GF-D8 (cell line): ENCODE data around the gene MACROD2.

Experiments used
- DNase-seq: peaks from one replicate; lab custom pipeline; 2025; lab: John Stamatoyannopoulos, UW

MACROD2 gene

DNA sequence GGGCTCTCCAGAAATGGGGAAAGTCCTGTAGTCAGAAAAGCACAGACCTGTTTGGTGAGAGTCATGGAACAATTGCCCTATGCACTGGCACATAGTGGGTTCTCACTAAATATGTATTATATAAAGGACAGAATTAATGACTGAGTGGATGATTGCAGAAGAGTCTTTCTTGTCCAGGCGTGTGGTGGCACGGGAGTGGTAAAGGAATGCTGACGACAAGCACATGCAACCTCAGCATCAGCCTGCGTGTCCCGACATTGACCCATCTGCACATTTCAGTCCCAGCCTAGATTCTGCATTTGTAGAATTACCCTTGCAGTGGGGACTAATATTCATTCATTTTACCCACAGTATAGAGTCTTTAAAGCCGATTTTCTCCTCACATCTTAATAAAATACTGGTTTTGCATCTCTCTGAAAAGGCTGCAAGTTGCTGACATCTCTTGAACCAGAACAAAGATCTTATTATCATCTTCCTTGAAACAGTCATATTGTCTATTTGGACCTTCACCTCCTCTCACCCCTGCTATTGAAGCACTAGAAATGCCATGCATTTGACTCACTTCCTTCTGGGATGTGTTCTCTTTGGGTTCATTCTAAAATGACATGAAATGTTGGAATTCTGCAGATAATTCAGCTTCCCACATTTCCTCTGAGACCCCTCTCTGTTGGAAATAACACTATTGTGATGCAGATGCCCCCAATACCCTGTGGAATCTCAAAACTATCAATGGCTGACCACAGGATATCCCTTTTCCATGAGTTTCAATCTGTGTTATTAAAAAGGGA is 1225.7 kb downstream of the MACROD2 start:
- DNase-seq = no peak

- no peak for DNase-seq
Observed at GRCh38 chr20:15222502-15223330, 1227.4 kb downstream of the MACROD2 start.

- DNase-seq = no peak
Observed at GRCh38 chr20:15224199-15224598, 1228.9 kb downstream of the MACROD2 start.

DNA sequence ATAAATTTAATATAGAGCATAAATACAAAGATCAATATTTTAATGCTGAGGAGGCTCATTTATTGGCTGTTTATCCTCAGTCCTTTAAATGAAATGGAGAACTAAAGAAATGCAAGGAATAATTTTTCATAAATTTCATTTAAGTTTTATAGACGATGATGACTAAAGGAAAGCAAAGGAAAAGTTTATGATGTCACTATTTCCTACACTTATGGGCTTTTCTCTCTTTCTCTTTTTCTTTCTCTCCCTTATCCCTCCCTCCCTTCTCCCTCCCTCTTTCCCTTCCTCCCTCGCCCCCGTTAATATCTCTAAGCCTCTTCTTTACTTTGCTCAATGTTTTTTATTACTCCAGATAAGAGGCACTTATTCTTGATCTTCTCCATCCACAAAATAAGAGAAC is 1231.8 kb downstream of the MACROD2 start:
- no peak for DNase-seq

DNA sequence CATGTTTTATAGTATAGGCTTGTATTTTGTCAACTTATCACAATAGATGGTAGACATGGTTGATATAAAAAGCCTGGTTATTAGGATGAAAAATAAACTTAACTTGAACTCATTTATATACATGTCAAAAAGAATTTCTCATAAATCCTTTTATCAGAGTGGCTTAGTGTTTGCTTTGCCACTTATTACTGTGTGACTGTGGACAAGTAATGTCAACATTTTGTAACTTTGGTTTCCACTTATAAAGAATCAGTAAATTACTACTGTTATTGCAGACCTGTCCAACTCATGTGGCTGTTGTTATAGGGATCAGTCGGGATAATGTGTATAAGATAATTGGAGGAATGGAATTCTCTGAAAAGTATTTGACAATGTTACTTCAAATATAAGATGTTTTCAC is 1236.9 kb downstream of the MACROD2 start:
- no peak for DNase-seq

- DNase-seq = no peak
Observed at GRCh38 chr20:15235471-15236198, 1240.3 kb downstream of the MACROD2 start.

- DNase-seq = no peak
Observed at GRCh38 chr20:15236812-15237211, 1241.5 kb downstream of the MACROD2 start.

DNA sequence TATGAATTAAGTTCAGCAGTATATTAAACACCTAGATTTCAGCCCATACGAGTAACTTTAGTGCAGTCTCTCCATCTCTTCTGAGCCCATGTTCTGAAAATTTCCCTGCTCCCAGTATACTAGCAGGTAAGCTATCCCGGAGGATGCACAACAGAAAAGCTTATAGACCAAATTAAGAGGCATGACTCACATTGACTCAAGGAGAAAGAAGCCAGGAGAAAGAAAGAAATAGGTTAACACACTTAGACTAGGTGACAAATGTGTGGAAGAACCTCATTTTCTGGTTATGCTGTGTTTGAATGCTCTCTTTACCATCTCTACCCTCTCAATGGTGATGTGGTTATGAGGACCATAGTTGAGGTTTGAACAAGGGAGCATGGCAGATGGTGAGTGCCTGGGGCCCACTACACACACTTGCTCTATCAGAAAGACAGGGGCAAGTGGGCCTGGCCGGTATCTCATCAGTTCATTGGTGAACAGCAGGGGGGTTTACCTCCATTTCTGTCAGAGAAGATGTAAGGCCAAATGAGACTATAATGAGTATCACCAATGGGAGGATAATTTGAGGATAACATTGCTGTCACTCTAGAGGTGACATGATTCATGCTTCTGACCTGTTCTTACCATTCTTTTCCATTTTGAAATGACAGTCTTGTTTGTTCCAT is 1244.4 kb downstream of the MACROD2 start:
- DNase-seq = no peak

DNA sequence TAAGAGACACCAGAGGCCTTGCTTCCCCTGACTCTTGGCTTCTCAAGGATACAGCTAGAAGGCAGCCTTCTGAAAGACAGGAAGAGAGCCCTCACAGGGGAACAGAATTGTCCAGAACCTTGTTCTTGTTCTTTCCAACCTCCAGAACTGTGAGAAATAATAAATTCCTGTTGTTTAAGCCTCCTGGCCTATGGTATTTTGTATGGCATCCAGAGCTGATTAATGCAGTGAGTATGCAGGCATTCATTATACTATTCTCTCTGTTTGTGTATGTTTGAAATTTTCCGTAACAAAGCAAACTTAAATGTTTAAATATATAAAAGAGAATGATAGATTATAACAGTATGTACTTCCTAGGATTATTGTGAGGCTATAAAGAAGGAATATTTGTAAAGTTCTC is 1245.5 kb downstream of the MACROD2 start:
- DNase-seq = no peak

GRCh38 chr20:15241681-15242080 is 1246.4 kb downstream of the MACROD2 start:
- no peak for DNase-seq

GRCh38 chr20:15242773-15243172 is 1247.5 kb downstream of the MACROD2 start:
- DNase-seq = no peak

GRCh38 chr20:15245896-15246295 is 1250.6 kb downstream of the MACROD2 start:
- no peak for DNase-seq

- DNase-seq = no peak
Observed at GRCh38 chr20:15248618-15249395, 1253.5 kb downstream of the MACROD2 start.

DNA sequence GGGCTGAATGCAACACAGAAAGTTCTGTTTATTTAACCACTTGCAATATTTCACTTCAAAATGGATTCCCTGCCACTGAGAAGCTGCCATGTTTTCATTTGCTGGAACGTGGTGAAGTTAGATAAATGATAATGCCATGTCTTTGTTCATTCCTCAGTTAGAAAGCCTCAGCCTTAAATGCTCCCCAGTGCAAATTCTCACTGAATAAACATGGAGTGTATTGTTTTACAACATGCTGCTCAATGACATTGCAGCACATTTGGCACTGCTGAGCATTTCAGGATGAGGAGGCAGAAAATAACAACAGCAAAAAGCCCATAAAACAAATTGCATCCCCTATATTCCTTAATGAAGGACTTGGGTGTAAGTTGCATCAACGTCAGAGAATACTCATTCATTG is 1255.9 kb downstream of the MACROD2 start:
- no peak for DNase-seq

GRCh38 chr20:15252304-15252703 is 1257.0 kb downstream of the MACROD2 start:
- no peak for DNase-seq

- DNase-seq = no peak
Observed at GRCh38 chr20:15253431-15253830, 1258.1 kb downstream of the MACROD2 start.

GRCh38 chr20:15256676-15257568 is 1261.6 kb downstream of the MACROD2 start:
- DNase-seq = no peak

- DNase-seq = no peak
Observed at GRCh38 chr20:15257569-15257870, 1262.2 kb downstream of the MACROD2 start.

- DNase-seq = no peak
Observed at GRCh38 chr20:15265581-15266309, 1270.4 kb downstream of the MACROD2 start.

DNA sequence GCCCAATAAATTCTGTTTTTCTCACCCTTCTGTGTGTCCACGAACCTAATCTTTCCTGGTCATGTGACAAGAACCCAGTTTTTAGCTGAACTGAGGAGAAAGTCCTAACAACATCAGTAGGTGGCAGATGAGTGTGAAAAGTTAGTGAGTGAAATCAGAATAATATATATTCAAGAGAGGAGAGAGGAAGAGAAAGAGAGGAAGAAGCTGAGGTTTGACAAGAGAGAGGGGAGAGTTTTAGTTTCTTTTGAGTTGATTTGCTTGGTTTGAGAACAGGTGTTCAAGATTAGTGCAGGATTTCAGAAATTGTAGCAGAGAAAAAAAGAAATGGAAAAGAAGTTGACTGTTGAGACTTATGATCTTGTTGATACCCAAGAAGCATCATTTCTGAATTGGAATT is 1272.6 kb downstream of the MACROD2 start:
- DNase-seq = no peak
